DMS153 treated with DMSO at 0.1 percent for 48 hours (cell line): Measurements from ENCODE around the gene PLTP.
"Not testable (repeated sequence)": the region's sequence is repeated elsewhere in the genome, so short reads cannot be mapped to it uniquely, and the experiment has no call there.

Source experiments
- DNase-seq: peaks from one replicate; lab custom pipeline; 2025; ENCODE audit not compliant: unreplicated experiment; lab: John Stamatoyannopoulos, UW

The PLTP gene

GRCh38 chr20:45880988-45881788, 30.8 kb downstream of the PLTP start, which contains the start of gene ZSWIM1:
Gene ZSWIM1, plus strand, starts transcription at chr20:45881227. Its CDS starts 1,366 bp downstream, at chr20:45882593.
- DNase-seq: peak; percentile 96

- DNase-seq: no peak
Measured at GRCh38 chr20:45878076-45878761, 33.7 kb downstream of the PLTP start.

DNA sequence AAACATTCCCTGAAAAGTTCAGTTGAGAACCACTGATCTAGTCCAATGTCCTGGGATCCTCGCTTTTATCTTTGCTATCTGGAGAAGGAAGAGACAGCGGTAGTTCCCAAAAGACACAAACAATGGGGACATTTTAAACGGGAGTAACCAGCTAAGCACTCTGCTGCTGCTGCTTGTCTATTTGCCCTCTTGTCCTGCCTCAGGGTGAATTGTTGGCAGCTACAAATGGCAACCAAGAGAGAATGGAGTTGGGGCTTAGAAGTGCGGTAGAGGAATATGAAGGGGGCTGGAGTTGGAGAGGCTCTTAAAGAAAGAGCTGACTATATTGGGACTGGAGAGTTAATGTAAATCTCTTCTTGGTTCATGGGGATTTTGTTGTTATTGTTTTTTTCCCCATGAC, 37.4 kb downstream of the PLTP start:
- no peak for DNase-seq

- not testable (repeated sequence) for DNase-seq
Measured at GRCh38 chr20:45874104-45874481, 37.9 kb downstream of the PLTP start.

DNA sequence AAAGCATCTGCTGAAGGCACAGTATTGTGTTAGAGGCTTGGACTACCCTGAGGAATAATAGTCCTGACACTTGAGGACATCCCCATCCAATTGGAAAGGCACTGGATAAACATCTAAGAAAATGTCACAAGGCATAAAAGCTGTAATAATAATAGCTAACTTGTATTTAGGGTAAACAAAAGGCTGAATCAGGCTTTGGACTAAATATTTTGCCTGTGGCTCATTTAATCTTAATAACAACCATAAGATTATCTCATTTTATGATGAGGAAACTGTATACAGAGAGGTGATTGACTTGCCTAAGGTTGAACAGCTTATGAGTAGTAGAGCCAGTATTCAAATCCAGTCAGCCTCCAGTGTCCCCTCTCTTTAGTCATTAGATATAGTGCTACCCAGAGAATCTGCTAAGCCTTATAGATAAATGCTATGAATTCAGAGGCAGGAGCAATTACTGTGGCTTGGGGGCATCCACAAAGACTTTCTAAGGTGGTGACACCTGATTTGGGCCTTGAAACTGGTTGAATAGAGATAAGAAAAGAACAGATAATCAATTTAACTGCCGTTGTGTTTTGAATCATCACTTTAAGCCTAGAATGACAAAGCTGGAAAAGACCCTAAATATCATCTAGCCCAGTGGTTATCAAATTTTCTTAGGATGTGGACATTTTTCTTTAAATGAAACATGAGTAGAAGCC, 38.4 kb downstream of the PLTP start:
- DNase-seq: no peak

DNA sequence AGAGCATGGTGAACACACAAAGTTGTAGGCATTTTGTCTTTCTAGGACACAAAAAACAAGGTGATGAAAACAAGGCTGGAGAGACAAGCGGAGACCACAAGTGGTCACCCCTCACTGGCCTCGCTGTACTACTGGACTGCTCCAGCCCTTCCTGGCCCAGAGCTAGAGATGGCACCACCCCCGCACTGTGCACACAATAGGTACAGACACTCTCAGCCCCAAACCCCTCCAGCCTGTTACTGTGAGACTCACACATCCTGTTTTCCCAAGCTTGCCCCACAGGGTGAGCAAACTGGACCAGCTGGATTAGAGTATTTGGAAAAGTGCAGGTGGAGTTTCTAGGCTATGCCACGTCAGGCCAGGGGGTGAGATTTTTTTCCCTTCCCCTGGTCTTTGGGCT, 39.3 kb downstream of the PLTP start:
- DNase-seq: no peak

DNA sequence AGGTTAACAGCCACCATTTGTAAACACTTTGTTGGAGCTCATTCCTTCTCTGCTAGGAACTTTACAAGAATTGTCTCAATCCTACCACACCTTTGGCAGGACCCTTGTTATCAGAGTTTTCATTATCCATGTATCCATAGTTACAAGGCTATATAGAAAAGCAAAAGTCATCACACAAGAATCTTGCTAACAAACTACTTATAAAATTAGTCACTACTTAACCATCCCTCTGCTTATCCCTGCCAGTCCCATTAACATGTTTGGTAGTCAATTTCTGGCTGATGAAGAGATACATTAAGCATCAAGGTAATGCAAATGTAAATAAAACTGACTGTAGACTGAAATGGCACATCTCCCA, 44.2 kb downstream of the PLTP start:
- DNase-seq: no peak

- no peak for DNase-seq
Measured at GRCh38 chr20:45867136-45867818, 44.7 kb downstream of the PLTP start.

- no peak for DNase-seq
Measured at GRCh38 chr20:45866454-45866853, 45.5 kb downstream of the PLTP start.

- DNase-seq: peak; percentile 14
Measured at GRCh38 chr20:45863543-45864470, 48.1 kb downstream of the PLTP start.

GRCh38 chr20:45861221-45862075, 50.5 kb downstream of the PLTP start:
- DNase-seq: peak; percentile 15

GRCh38 chr20:45860560-45861220, 51.3 kb downstream of the PLTP start:
- no peak for DNase-seq

DNA sequence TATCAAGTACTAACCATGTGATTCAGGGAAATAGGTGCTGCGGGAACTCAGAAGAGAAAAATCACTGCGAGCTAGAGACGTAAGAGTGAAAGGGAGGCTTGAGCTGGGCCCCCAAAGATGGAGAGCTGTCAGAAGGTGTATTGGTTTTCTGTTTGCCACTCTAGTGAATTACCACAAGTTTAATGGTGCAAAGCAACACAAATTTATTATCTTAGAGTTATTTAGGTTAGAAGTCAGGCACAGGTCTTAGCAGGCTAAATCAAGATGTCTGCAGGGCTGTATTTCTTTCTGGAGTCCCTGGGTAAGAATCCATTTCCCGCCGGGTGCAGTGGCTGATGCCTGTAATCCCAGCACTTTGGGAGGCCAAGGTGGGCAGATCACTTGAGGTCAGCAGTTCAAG, 52.0 kb downstream of the PLTP start:
- no peak for DNase-seq

DNA sequence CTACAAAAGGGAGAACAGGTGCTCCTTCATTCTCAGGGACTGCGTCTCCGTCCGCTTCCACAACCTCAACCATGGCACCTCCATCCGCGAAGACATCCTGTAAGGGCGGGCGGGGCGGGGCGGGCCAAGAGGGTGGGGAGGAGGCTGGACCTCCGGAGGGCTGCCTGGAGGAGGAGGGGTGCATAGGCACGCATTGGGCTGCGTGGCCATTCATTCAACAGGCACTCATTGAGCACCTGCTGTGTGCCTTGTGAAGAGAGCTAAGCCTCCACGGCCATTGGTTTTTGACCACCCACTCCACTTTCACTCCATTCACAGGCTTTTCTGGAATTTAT, 54.1 kb downstream of the PLTP start:
- no peak for DNase-seq

GRCh38 chr20:45857114-45857881, 54.7 kb downstream of the PLTP start, which contains the start of the genes ACOT8 and ZSWIM3:
Gene ACOT8, minus strand, starts transcription at chr20:45857392. Its CDS starts 77 bp downstream, at chr20:45857315.
Gene ZSWIM3, plus strand, starts transcription at chr20:45857614. Its CDS starts 212 bp downstream, at chr20:45857826.
- peak; percentile 98 for DNase-seq

- no peak for DNase-seq
Measured at GRCh38 chr20:45853484-45853883, 58.5 kb downstream of the PLTP start.

- no peak for DNase-seq
Measured at GRCh38 chr20:45852326-45852725, 59.6 kb downstream of the PLTP start.

DNA sequence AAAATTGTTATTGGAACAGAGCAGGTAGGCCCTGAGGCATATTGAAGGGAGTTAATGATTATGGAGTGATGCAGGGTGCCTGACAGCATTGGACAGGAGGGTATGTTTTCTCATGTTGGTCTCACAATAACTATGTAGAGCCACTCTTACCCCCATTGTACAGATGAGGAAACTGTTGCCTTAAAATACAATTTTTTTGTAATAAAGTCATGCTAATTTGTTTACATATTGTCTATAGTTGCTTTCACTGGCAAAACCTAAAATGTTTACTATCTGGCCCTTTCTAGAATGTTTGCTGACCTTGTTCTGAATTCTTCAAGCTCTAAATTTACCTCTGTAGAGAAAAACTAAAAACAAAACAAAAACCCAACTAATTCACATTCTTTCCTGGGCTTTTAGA, 60.5 kb downstream of the PLTP start:
- DNase-seq: no peak
